ENCODE data around the gene MALSU1.
A peak's percentile ranks its signal among the peaks of the same experiment; 100 is the strongest.

Gene MALSU1

DNA sequence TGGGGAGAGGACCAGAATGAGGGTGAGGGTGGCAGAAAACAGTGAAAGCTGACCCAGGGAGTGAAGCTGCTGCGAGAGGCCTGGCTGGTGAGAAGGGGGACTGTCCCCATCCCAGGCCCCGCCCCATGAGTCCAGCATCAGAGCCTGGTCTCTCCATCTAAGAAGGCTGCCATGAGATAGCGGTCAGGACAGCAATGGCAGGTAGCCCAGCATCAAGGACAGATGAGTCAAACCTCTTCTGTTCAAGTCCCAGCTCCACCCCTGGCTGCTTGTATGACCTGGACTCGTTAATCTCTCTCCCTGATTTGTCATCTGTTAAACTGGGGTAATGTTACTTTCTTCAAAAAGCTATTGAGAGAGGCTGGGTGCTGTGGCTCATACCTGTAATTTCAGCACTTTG is 30.4 kb upstream of the MALSU1 start:
- Histone ChIP-seq H3K4me1 (no peaks in the 10 kb centered on the region), H3K9me3 (no peaks in the 10 kb centered on the region), H3K36me3 (peaks cover 31 to 59% (median 44%) of the 10 kb centered on the region in 3 donors), H3K27ac (no peak overlapping the region), H3K27me3 (no peaks in the 10 kb centered on the region), H3K4me3 (no peak overlapping the region)
- intact Hi-C loops (cut with DNase I; ENCODE audit: low total_unique reads) = no loop called here
- no peak for DNase-seq
- TF ChIP-seq, protein P1, sequence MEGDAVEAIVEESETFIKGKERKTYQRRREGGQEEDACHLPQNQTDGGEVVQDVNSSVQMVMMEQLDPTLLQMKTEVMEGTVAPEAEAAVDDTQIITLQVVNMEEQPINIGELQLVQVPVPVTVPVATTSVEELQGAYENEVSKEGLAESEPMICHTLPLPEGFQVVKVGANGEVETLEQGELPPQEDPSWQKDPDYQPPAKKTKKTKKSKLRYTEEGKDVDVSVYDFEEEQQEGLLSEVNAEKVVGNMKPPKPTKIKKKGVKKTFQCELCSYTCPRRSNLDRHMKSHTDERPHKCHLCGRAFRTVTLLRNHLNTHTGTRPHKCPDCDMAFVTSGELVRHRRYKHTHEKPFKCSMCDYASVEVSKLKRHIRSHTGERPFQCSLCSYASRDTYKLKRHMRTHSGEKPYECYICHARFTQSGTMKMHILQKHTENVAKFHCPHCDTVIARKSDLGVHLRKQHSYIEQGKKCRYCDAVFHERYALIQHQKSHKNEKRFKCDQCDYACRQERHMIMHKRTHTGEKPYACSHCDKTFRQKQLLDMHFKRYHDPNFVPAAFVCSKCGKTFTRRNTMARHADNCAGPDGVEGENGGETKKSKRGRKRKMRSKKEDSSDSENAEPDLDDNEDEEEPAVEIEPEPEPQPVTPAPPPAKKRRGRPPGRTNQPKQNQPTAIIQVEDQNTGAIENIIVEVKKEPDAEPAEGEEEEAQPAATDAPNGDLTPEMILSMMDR (IDR thresholded peaks at IDR 0.05) = no peak

DNA sequence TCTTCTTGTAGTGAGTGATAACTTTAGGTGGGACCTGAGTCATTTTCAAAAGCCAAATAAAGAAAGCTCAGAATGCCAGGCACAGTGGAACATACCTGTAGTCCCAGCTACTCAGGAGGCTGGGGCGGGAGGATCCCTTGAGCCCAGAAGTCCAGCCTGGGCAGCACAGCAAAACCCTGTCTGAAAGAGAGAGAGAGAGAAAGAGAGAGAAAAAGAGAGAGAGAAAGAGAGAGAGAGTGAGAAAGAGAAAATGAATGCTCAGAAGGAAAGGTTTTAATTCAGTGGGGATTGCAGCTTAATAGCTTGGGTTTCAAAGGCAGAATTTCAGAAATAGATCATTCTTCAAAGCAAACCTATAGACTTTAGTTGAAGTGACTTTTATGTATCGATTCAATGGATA is 26.9 kb upstream of the MALSU1 start:
- intact Hi-C loops (cut with DNase I; ENCODE audit: low total_unique reads) = no loop called here
- no peak for DNase-seq
- peaks cover 21 to 55% (median 35%) of the 10 kb centered on the region in 3 donors for H3K36me3 ChIP-seq

DNA sequence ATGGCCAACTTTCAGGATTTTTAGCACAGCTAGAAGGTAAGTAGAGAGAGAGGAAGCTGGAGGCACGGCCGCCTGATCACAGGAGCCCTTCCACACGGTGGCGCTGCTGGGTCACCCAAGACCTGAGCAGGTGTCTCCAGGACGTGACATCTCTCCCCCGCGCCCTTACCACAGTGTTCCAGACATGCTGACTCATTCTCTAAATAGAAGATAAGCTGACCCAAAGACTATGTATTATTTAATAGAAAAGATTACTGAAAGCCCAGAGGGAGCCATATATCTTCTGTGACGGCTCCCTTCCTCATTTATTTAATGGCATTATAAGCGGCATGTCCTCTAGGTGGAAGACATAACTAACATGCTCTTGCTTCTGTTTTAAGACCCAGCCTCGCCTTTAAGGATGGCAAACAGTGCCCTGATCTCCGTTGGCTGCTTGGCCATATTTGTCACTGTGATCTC is 26.0 kb upstream of the MALSU1 start:
- H3K27me3 ChIP-seq = no peaks in the 10 kb centered on the region
- H3K4me1 ChIP-seq = no peaks in the 10 kb centered on the region
- no peak overlapping the region for H3K4me3 ChIP-seq
- intact Hi-C loops (cut with DNase I; ENCODE audit: low total_unique reads) = no loop called here
- H3K36me3 ChIP-seq = peaks cover 19 to 46% (median 27%) of the 10 kb centered on the region in 3 donors
- no peaks in the 10 kb centered on the region for H3K9me3 ChIP-seq
- DNase-seq = peak; percentile 67 to 80
- TF ChIP-seq, protein P1 (IDR thresholded peaks at IDR 0.05) = peak; percentile 35 to 66
- H3K27ac ChIP-seq = no peak overlapping the region

More for the DNA sequence above, 26.9 kb upstream of the MALSU1 start:
- Histone ChIP-seq H3K27me3 (no peaks in the 10 kb centered on the region), H3K4me1 (no peaks in the 10 kb centered on the region), H3K4me3 (no peak overlapping the region), H3K9me3 (no peaks in the 10 kb centered on the region), H3K27ac (no peak overlapping the region)
- TF ChIP-seq, protein P1 (IDR thresholded peaks at IDR 0.05) = no peak

DNA sequence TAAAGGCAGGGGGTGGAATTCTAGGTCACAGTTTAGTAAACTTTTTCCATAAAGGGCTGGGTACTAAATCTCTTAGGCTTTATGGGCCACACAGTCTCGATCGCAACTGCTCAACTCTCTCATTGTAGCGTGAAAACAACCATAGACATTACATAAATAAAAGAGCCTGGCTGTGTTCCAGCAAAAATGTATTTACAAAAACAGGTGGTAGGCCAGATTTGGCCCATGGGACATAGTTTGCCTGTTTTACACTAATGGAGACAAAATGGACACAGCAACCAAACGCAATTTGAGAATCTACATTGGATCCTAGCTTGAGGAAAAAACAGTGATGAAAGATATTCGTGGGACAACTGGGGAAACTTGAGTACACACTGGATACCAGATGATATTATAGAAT is 23.2 kb upstream of the MALSU1 start:
- Histone ChIP-seq H3K36me3 (peaks cover 3 to 30% (median 4%) of the 10 kb centered on the region in 3 donors), H3K4me1 (no peaks in the 10 kb centered on the region), H3K9me3 (no peaks in the 10 kb centered on the region), H3K27me3 (no peaks in the 10 kb centered on the region), H3K4me3 (no peak overlapping the region), H3K27ac (no peak overlapping the region)
- TF ChIP-seq, protein P1 (IDR thresholded peaks at IDR 0.05) = no peak
- no peak for DNase-seq
- intact Hi-C loops (cut with DNase I; ENCODE audit: low total_unique reads) = no loop called here

DNA sequence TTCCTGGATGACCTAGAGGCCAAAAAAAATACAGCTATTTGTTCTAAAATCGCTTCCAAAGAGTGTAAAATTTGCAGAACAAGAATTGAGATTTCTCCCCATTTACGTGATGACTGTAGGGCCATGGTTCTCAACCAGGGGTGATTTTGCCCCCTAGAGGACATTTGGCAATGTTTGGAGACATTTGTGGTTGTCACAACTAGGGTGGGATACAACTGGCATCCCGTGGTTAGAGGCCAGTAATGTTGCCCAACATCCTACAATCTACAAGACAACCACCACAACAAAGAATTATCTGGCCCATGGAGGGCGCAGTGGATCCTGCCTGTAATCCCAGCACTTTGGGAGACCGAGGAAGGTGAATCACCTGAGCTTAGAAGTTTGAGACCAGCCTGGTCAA is 22.8 kb upstream of the MALSU1 start:
- no peak for DNase-seq
- peaks cover 0 to 25% (median 0%) of the 10 kb centered on the region in 3 donors for H3K36me3 ChIP-seq
- no peak overlapping the region for H3K27ac ChIP-seq
- TF ChIP-seq, protein P1 (IDR thresholded peaks at IDR 0.05) = no peak
- H3K4me3 ChIP-seq = no peak overlapping the region
- no peaks in the 10 kb centered on the region for H3K4me1 ChIP-seq
- no peaks in the 10 kb centered on the region for H3K9me3 ChIP-seq
- intact Hi-C loops (cut with DNase I; ENCODE audit: low total_unique reads) = no loop called here
- no peaks in the 10 kb centered on the region for H3K27me3 ChIP-seq

DNA sequence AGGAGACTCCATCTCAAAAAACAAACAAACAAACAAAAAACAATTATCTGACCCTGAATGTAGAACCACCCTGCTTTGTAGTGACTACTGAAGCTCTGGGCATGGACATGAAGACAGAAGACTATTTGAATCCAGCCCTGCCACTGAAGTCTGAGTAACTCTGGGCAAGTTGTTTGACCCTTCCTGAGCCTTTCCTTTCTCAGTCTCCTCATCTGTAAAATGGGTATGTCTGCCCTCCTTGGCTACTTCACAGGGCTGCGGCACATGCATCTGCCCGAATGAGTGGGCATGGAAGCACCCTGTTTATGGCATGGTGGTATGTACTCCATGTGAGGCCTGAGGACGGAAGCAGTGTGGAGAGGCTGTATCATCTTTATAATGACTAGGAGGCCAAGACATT is 22.2 kb upstream of the MALSU1 start:
- no peak overlapping the region for H3K27ac ChIP-seq
- H3K4me1 ChIP-seq = no peaks in the 10 kb centered on the region
- TF ChIP-seq, protein P1 (IDR thresholded peaks at IDR 0.05) = no peak
- H3K9me3 ChIP-seq = no peaks in the 10 kb centered on the region
- no peak for DNase-seq
- H3K27me3 ChIP-seq = no peaks in the 10 kb centered on the region
- intact Hi-C loops (cut with DNase I; ENCODE audit: low total_unique reads) = no loop called here
- H3K36me3 ChIP-seq = peaks cover 0 to 24% (median 0%) of the 10 kb centered on the region in 3 donors
- H3K4me3 ChIP-seq = no peak overlapping the region

Data from tibial artery (tissue), 4 donors.